Endothelial cell of umbilical vein (primary cell): ENCODE results near the gene GABPB2. TPM values are rescaled to one million over a fixed set of nuclear protein-coding genes. Genes with fewer than 3 reads are reported as not detected.
A peak's percentile ranks its signal among the peaks of the same experiment; 100 is the strongest.

Source experiments
- BruUV-seq: library from RNA; stranded (reverse); fragments of 400-500 nt; replicated peaks from 2 replicates; lab custom pipeline; 2021; lab: Mats Ljungman, UMichigan
- CTCF ChIA-PET: fragments of 300-600, 350-600 bp; sonication (Branson Sonifier 250); formaldehyde crosslinking; loops from one replicate; lab custom pipeline; 2021; ENCODE audit warnings: antibody characterized with exemption, inconsistent platforms; lab: Charles Lee
- POLR2A ChIA-PET: fragments of 300-600, 350-600 bp; sonication (Branson Sonifier 250); formaldehyde crosslinking; loops from one replicate; lab custom pipeline; 2021; ENCODE audit warnings: antibody characterized with exemption, inconsistent platforms; lab: Charles Lee
- DNase-seq: peaks from one replicate; pipeline ENCODE4 v3.0.0-alpha.2; 2011; ENCODE audit warnings: low read depth, low spot score
- FAIRE-seq: peaks from 2 replicates; lab custom pipeline; 2011; peaks lifted over from hg19 to GRCh38; lab: Jason Lieb, UNC
- H2AFZ ChIP-seq: 2 replicates; pipeline ENCODE4 v1.6.0; 2012; ENCODE audit warnings: low read depth, low read length, control low read depth, inconsistent platforms
- H3K27ac ChIP-seq: 2 replicates; pipeline ENCODE4 v1.5.1; 2011; ENCODE audit warnings: low read depth, mild to moderate bottlenecking, control low read depth, low read length, moderate library complexity; ENCODE audit not compliant: insufficient read depth
- H3K27me3 ChIP-seq, 2 experiments: 2 replicates each; pipeline versions ENCODE4 v1.6.0 to v1.6.1; 2011; ENCODE audit warnings: low read length in 2 of 2, mixed read lengths in 1 of 2; ENCODE audit not compliant: control insufficient read depth in 2 of 2, insufficient read depth in 2 of 2
- H3K36me3 ChIP-seq, 2 experiments: 2 replicates in 1 of 2; 3 replicates in 1 of 2; pipeline ENCODE4 v1.5.1; 2011; ENCODE audit warnings: low read length in 2 of 2, mild to moderate bottlenecking in 1 of 2, moderate library complexity in 1 of 2; ENCODE audit not compliant: control insufficient read depth in 2 of 2, insufficient read depth in 2 of 2; ENCODE audit errors: extremely low read depth in 1 of 2
- H3K4me1 ChIP-seq: 3 replicates; pipeline ENCODE4 v1.5.1; 2011; ENCODE audit warnings: mild to moderate bottlenecking, low read length; ENCODE audit not compliant: control insufficient read depth, insufficient read depth; ENCODE audit errors: extremely low read depth
- H3K4me2 ChIP-seq: 2 replicates; pipeline ENCODE4 v1.6.1; 2011; ENCODE audit warnings: low read length, control low read depth, mixed read lengths; ENCODE audit not compliant: insufficient read depth
- H3K4me3 ChIP-seq, 3 experiments: fragments of 200-600 bp in 1 of 3; sonication (generic), shearing (Covaris generic) in 1 of 3; replicated peaks in 1 of 3; 2 replicates each; pipeline ENCODE4 v1.5.1; 2011 to 2016; ENCODE audit warnings: control low read depth in 3 of 3, low read length in 3 of 3, mild to moderate bottlenecking in 2 of 3, inconsistent platforms in 1 of 3, low read depth in 1 of 3, moderate library complexity in 1 of 3; ENCODE audit not compliant: insufficient read depth in 1 of 3
- H3K79me2 ChIP-seq: 2 replicates; pipeline ENCODE4 v1.6.0; 2012; ENCODE audit warnings: low read length, inconsistent platforms; ENCODE audit not compliant: control insufficient read depth, insufficient read depth
- H3K9ac ChIP-seq: replicated peaks from 2 replicates; pipeline ENCODE3; 2011; ENCODE audit warnings: low read length, control low read depth; ENCODE audit not compliant: insufficient read depth; ENCODE audit errors: extremely low read depth
- H3K9me1 ChIP-seq: replicated peaks from 3 replicates; pipeline ENCODE4 v1.6.0; 2011; ENCODE audit warnings: mild to moderate bottlenecking, low read length; ENCODE audit not compliant: control insufficient read depth, insufficient read depth; ENCODE audit errors: extremely low read depth
- H3K9me3 ChIP-seq: replicated peaks from 2 replicates; pipeline ENCODE4 v1.5.1; 2012; ENCODE audit warnings: low read length, inconsistent platforms; ENCODE audit not compliant: control insufficient read depth, insufficient read depth
- H4K20me1 ChIP-seq: replicated peaks from 2 replicates; pipeline ENCODE3; 2011; ENCODE audit warnings: mild to moderate bottlenecking, low read length; ENCODE audit not compliant: control insufficient read depth, insufficient read depth; ENCODE audit errors: extremely low read depth
- EZH2 ChIP-seq: IDR thresholded peaks from 2 replicates; pipeline ENCODE4 v1.6.1; 2012; ENCODE audit warnings: borderline replicate concordance, low read depth, mild to moderate bottlenecking, moderate library complexity, low read length, inconsistent platforms; ENCODE audit not compliant: severe bottlenecking
- POLR2A ChIP-seq: IDR thresholded peaks from 2 replicates; pipeline ENCODE4 v1.6.1; 2012; ENCODE audit warnings: low read depth, mild to moderate bottlenecking, control low read depth, low read length
- POLR2AphosphoS5 ChIP-seq: IDR thresholded peaks from 2 replicates; pipeline ENCODE4 v1.6.1; 2012; ENCODE audit warnings: low read depth, mild to moderate bottlenecking, control low read depth, low read length, moderate library complexity; ENCODE audit not compliant: insufficient read depth
- dilution Hi-C: fragments of 300-500 bp; cut with MboI; formaldehyde crosslinking; loops from one replicate; pipeline ENCODE4 v1.15.0; 2019; ENCODE audit warnings: low sequenced_read_pairs; ENCODE audit not compliant: extremely low pct_ligation_motif_present
- intact Hi-C: fragments of 100-400 bp; cut with micrococcal nuclease; formaldehyde crosslinking; loops from one replicate; pipeline ENCODE4 v1.10.0; 2022
- polyA plus RNA-seq, 4 experiments: library from polyadenylated mRNA; depleted of rRNA in 3 of 4; stranded (reverse) in 3 of 4; unstranded in 1 of 4; fragments of >200 nt; gene quantifications; 2 replicates each; pipeline versions ENCODE4 v1.2.1 to v1.2.3, GENCODE V29; 2011 to 2012; ENCODE audit warnings: missing spikeins in 1 of 4
- total RNA-seq: library from RNA; stranded (reverse); gene quantifications from 2 replicates; pipeline ENCODE4 v1.2.3, GENCODE V29; 2021
- TF ChIP-seq, protein P1 (sequence below): IDR thresholded peaks from 2 replicates; pipeline ENCODE4 v1.6.1; 2011; ENCODE audit not compliant: insufficient read depth, insufficient read length

The GABPB2 gene
- total and polyA plus RNA-seq, 2 donors (not counting 3 experiments of a cell fraction or from before 2014, with no cell fraction given): 2.6 to 4.3 TPM

DNA sequence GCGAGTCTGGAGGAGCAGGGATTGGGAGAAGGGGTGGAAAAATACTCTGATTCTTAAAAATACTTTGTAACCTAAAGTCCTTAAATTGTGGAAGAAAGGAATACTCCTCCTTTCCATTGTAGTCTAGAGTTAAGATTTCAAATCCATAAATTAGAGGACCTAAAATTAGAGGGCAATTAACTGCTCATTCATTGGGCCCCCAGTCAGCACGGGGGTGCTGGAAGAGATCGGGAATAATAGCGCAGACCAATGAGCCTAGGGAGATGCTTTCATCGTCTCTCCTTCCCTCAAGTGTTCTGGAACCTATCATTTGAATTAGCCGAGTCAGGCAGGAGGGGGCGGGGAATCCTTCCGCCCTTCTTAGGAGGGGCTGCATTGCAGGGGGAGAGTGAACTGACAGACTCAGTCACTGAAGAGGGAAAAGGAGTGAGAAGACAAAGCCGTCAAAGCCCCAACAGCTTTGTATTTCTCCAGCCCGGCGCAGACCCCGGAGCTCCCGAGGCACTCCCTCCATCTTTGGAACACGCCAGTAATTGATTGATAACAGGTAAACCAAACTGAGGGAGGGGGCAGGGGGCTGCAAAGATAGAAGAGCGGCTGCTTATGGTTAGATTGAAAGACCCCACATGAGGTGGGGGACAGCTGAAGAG, 10.4 kb upstream of the GABPB2 start, which contains the start of gene MLLT11:
Gene MLLT11, plus strand, starts transcription at position 391 of the 650 bp plus-strand sequence. CDS start 6,828 bp downstream, outside the sequence.
- peak within 1 kb of the TSS; percentile 90 for H3K9ac ChIP-seq
- FAIRE-seq: peak; percentile 94
- intact Hi-C loops (no loop called here), dilution Hi-C loops (no loop called here)
- H3K9me1 ChIP-seq: no peaks in the 10 kb centered on the region
- DNase-seq: peak; percentile 72
- peak within 1 kb of the TSS; percentile 77 for H2AFZ ChIP-seq
- no peaks in the 10 kb centered on the region for H3K9me3 ChIP-seq
- POLR2A ChIA-PET: interaction anchor here (0.9 kb wide), 1 partner anchor 11 kb away, joined by 5 read pairs; no protein-coding TSS in a partner anchor
- H3K79me2 ChIP-seq: peaks cover 95% of the 10 kb centered on the region
- H3K4me1 ChIP-seq: peaks cover 35% of the 10 kb centered on the region
- peak within 1 kb of the TSS; percentile 91 for H3K27ac ChIP-seq
- CTCF ChIA-PET: interaction anchor here (0.8 to 6.1 kb wide), 7 partner anchors 11 to 136 kb away, joined by 3 to 39 read pairs (median 5); partner anchors contain the start of genes C1orf56, GABPB2 and MINDY1
- H3K4me3 ChIP-seq: peak within 1 kb of the TSS; percentile 82 to 94 (median 91)
- H3K36me3 ChIP-seq: peaks cover 11 to 13% of the 10 kb centered on the region in 2 experiments
- TF ChIP-seq POLR2AphosphoS5 (peak; percentile 43), POLR2A (peak; percentile 57)
- TF ChIP-seq, protein P1, sequence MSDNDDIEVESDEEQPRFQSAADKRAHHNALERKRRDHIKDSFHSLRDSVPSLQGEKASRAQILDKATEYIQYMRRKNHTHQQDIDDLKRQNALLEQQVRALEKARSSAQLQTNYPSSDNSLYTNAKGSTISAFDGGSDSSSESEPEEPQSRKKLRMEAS: no peak
- peak within 1 kb of the TSS; percentile 96 for H3K4me2 ChIP-seq
- BruUV-seq: TSS peak; percentile 48
- no peaks in the 10 kb centered on the region for H3K27me3 ChIP-seq
- peaks cover 9% of the 10 kb centered on the region for H4K20me1 ChIP-seq

DNA sequence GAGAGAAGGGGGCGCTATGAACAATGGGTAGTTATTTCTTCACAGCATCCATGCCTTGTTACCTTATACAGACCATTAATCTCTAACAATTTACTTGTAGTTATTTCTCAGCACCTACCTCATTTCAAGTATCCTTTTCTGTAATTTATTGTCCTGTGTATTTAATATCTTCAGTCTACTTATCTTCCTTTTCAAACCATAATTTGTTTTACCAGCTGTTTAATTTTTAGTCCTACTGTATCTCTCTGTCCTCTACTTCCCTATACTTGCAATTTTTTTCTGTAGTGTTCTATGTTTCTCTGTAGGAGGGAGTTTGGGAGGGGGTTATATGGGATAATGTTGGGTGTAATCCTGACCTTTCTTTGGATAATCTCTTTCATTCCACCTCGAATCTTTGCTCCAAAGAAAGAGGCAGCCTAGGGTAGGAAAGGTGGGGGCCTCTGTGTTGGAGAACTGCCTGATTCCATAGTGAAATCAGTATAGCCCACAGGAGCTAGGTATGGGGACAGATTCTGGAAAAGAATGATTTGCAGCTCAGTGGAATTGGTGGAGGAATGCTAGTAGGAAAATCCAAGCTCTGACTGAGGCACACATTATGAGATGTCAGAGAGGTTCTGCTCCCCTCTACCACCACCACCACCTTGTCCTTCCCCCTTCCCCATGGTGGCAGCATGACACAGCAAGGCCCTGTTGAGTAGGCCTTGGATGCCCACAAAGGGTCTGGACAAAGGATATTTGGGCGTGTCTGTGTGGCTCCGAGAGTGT, 9.7 kb upstream of the GABPB2 start:
- H4K20me1 ChIP-seq: peaks cover 4% of the 10 kb centered on the region
- ChIA-PET POLR2A (interaction anchor here (0.9 kb wide), 1 partner anchor 11 kb away, joined by 5 read pairs; no protein-coding TSS in a partner anchor), CTCF (interaction anchor here (0.8 to 6.1 kb wide), 4 partner anchors 10 to 36 kb away, joined by 3 to 39 read pairs (median 17); partner anchors contain the start of genes C1orf56 and GABPB2)
- no peaks in the 10 kb centered on the region for H3K27me3 ChIP-seq
- peaks cover 35% of the 10 kb centered on the region for H3K4me1 ChIP-seq
- H3K9ac ChIP-seq: peak overlapping the region; percentile 90
- peak overlapping the region; percentile 77 for H2AFZ ChIP-seq
- H3K36me3 ChIP-seq: peaks cover 4 to 6% of the 10 kb centered on the region in 2 experiments
- H3K27ac ChIP-seq: peak overlapping the region; percentile 91
- H3K4me3 ChIP-seq: peak overlapping the region; percentile 82 to 94 (median 91)
- BruUV-seq: no TSS peak
- TF ChIP-seq EZH2: no peak
- TF ChIP-seq POLR2AphosphoS5: peak; percentile 27
- peak overlapping the region; percentile 96 for H3K4me2 ChIP-seq
- FAIRE-seq: peak; percentile 67
- intact Hi-C loops (loop anchor here (1.0 kb wide), 1 partner anchor 9 kb away; the partner anchor contains the start of gene GABPB2), dilution Hi-C loops (no loop called here)
- DNase-seq: peak; percentile 41
- H3K9me3 ChIP-seq: no peaks in the 10 kb centered on the region
- H3K79me2 ChIP-seq: peaks cover 95% of the 10 kb centered on the region
- H3K9me1 ChIP-seq: no peaks in the 10 kb centered on the region
